ENCODE results near the gene SGO2.

Gene SGO2

GRCh38 chr2:200613692-200614091, 87.7 kb downstream of the SGO2 start:
- H3K27me3 ChIP-seq (ENCODE audit: control insufficient read depth, insufficient read depth, low read length), result no peaks in the 10 kb centered on the region
- H3K36me3 ChIP-seq (ENCODE audit: control insufficient read depth, insufficient read depth, low read length), result no peaks in the 10 kb centered on the region
- H3K9me3 ChIP-seq (ENCODE audit: control insufficient read depth, insufficient read depth, low read length), result no peaks in the 10 kb centered on the region
- H3K4me3 ChIP-seq (ENCODE audit: low read depth, low read length), result no peak overlapping the region
- H3K4me1 ChIP-seq (ENCODE audit: control insufficient read depth, insufficient read depth, low read length), result no peaks in the 10 kb centered on the region
- H3K27ac ChIP-seq (ENCODE audit: low read depth, low read length), result no peak overlapping the region
- no peak overlapping the region for H3K9ac ChIP-seq (ENCODE audit: low read depth, low read length)

DNA sequence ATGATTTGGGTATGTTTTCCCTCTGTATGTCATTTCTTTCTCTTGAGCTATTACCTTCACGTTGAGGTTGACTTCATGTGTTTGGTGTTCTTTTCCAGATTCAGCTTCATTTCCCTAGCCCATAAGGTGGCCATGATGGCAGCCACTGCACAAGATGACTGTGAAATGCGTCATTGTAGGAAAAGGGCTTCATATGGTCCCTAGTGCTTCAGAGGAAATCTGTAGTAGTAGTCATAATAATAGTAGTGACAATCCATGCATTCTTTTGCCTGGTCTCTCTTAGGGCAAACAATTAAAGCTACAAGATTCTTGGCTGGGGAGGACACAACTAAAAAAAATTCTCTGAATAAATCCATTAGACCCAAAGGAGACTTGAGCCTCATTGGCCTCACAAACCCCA, 88.2 kb downstream of the SGO2 start:
- H3K4me3 ChIP-seq (ENCODE audit: low read depth, low read length), result no peak overlapping the region
- H3K4me1 ChIP-seq (ENCODE audit: control insufficient read depth, insufficient read depth, low read length), result no peaks in the 10 kb centered on the region
- no peak overlapping the region for H3K9ac ChIP-seq (ENCODE audit: low read depth, low read length)
- H3K36me3 ChIP-seq (ENCODE audit: control insufficient read depth, insufficient read depth, low read length), result no peaks in the 10 kb centered on the region
- no peaks in the 10 kb centered on the region for H3K9me3 ChIP-seq (ENCODE audit: control insufficient read depth, insufficient read depth, low read length)
- no peak overlapping the region for H3K27ac ChIP-seq (ENCODE audit: low read depth, low read length)
- no peaks in the 10 kb centered on the region for H3K27me3 ChIP-seq (ENCODE audit: control insufficient read depth, insufficient read depth, low read length)

GRCh38 chr2:200615247-200615646, 89.2 kb downstream of the SGO2 start:
- no peak overlapping the region for H3K27ac ChIP-seq (ENCODE audit: low read depth, low read length)
- H3K4me1 ChIP-seq (ENCODE audit: control insufficient read depth, insufficient read depth, low read length), result no peaks in the 10 kb centered on the region
- no peaks in the 10 kb centered on the region for H3K9me3 ChIP-seq (ENCODE audit: control insufficient read depth, insufficient read depth, low read length)
- H3K36me3 ChIP-seq (ENCODE audit: control insufficient read depth, insufficient read depth, low read length), result no peaks in the 10 kb centered on the region
- H3K27me3 ChIP-seq (ENCODE audit: control insufficient read depth, insufficient read depth, low read length), result no peaks in the 10 kb centered on the region
- no peak overlapping the region for H3K9ac ChIP-seq (ENCODE audit: low read depth, low read length)
- H3K4me3 ChIP-seq (ENCODE audit: low read depth, low read length), result no peak overlapping the region

GRCh38 chr2:200616193-200616592, 90.2 kb downstream of the SGO2 start:
- no peak overlapping the region for H3K27ac ChIP-seq (ENCODE audit: low read depth, low read length)
- H3K9me3 ChIP-seq (ENCODE audit: control insufficient read depth, insufficient read depth, low read length), result no peaks in the 10 kb centered on the region
- H3K9ac ChIP-seq (ENCODE audit: low read depth, low read length), result no peak overlapping the region
- no peaks in the 10 kb centered on the region for H3K36me3 ChIP-seq (ENCODE audit: control insufficient read depth, insufficient read depth, low read length)
- H3K4me3 ChIP-seq (ENCODE audit: low read depth, low read length), result no peak overlapping the region
- H3K27me3 ChIP-seq (ENCODE audit: control insufficient read depth, insufficient read depth, low read length), result no peaks in the 10 kb centered on the region
- no peaks in the 10 kb centered on the region for H3K4me1 ChIP-seq (ENCODE audit: control insufficient read depth, insufficient read depth, low read length)

DNA sequence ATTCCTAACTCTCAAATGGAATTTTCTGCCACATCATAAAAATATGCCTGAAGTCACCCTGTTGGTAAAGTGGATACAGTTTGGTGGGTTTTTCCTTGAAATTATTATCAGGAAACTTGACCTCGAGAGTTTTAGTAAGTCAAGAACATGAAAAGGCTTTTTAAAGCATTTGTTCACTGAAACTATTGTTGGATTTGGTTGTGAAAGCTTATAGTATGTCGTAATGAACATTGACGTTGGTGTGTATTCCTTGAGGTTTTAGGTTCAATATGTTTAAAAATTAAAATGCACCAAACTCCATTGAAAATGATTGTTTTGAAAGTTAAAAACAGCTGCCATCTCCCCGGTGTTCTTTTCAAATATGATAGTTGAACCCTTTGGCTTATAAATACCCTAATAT, 90.6 kb downstream of the SGO2 start:
- Histone ChIP-seq H3K9ac (ENCODE audit: low read depth, low read length) (no peak overlapping the region), H3K27me3 (ENCODE audit: control insufficient read depth, insufficient read depth, low read length) (no peaks in the 10 kb centered on the region), H3K9me3 (ENCODE audit: control insufficient read depth, insufficient read depth, low read length) (no peaks in the 10 kb centered on the region), H3K4me3 (ENCODE audit: low read depth, low read length) (no peak overlapping the region), H3K36me3 (ENCODE audit: control insufficient read depth, insufficient read depth, low read length) (no peaks in the 10 kb centered on the region), H3K4me1 (ENCODE audit: control insufficient read depth, insufficient read depth, low read length) (no peaks in the 10 kb centered on the region), H3K27ac (ENCODE audit: low read depth, low read length) (no peak overlapping the region)

GRCh38 chr2:200617156-200618053, 91.4 kb downstream of the SGO2 start:
- Histone ChIP-seq H3K9me3 (ENCODE audit: control insufficient read depth, insufficient read depth, low read length) (no peaks in the 10 kb centered on the region), H3K9ac (ENCODE audit: low read depth, low read length) (no peak overlapping the region), H3K27me3 (ENCODE audit: control insufficient read depth, insufficient read depth, low read length) (no peaks in the 10 kb centered on the region), H3K27ac (ENCODE audit: low read depth, low read length) (no peak overlapping the region), H3K4me3 (ENCODE audit: low read depth, low read length) (no peak overlapping the region), H3K36me3 (ENCODE audit: control insufficient read depth, insufficient read depth, low read length) (no peaks in the 10 kb centered on the region), H3K4me1 (ENCODE audit: control insufficient read depth, insufficient read depth, low read length) (no peaks in the 10 kb centered on the region)

GRCh38 chr2:200618054-200618419, 92.0 kb downstream of the SGO2 start:
- H3K36me3 ChIP-seq (ENCODE audit: control insufficient read depth, insufficient read depth, low read length), result no peaks in the 10 kb centered on the region
- H3K4me1 ChIP-seq (ENCODE audit: control insufficient read depth, insufficient read depth, low read length), result no peaks in the 10 kb centered on the region
- H3K9me3 ChIP-seq (ENCODE audit: control insufficient read depth, insufficient read depth, low read length), result no peaks in the 10 kb centered on the region
- no peaks in the 10 kb centered on the region for H3K27me3 ChIP-seq (ENCODE audit: control insufficient read depth, insufficient read depth, low read length)
- no peak overlapping the region for H3K4me3 ChIP-seq (ENCODE audit: low read depth, low read length)
- H3K9ac ChIP-seq (ENCODE audit: low read depth, low read length), result no peak overlapping the region
- no peak overlapping the region for H3K27ac ChIP-seq (ENCODE audit: low read depth, low read length)

DNA sequence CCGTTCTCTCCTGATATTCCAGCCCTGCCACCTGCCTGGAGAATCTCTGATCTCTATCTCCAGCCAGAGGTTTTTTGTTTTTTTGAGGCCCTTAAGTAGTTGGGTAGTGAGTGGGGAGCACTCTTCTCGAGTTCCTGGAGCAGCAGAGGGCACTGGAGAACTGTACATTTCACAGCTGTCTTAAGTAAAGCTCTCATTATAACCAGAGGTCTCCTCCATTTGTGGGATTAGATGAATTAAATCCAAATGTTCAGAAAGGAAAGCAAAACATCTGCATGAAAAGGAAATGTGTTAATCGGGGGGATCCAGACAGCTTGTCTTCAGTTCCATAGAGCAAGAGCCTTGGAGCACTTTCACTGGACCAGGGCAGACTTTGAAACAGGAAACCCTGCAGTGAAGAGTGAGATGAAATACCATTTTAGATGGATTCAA, 92.6 kb downstream of the SGO2 start:
- no peaks in the 10 kb centered on the region for H3K4me1 ChIP-seq (ENCODE audit: control insufficient read depth, insufficient read depth, low read length)
- H3K9ac ChIP-seq (ENCODE audit: low read depth, low read length), result no peak overlapping the region
- no peak overlapping the region for H3K4me3 ChIP-seq (ENCODE audit: low read depth, low read length)
- no peaks in the 10 kb centered on the region for H3K36me3 ChIP-seq (ENCODE audit: control insufficient read depth, insufficient read depth, low read length)
- no peak overlapping the region for H3K27ac ChIP-seq (ENCODE audit: low read depth, low read length)
- no peaks in the 10 kb centered on the region for H3K27me3 ChIP-seq (ENCODE audit: control insufficient read depth, insufficient read depth, low read length)
- H3K9me3 ChIP-seq (ENCODE audit: control insufficient read depth, insufficient read depth, low read length), result no peaks in the 10 kb centered on the region

GRCh38 chr2:200619279-200619678, 93.3 kb downstream of the SGO2 start:
- H3K4me3 ChIP-seq (ENCODE audit: low read depth, low read length), result no peak overlapping the region
- H3K27ac ChIP-seq (ENCODE audit: low read depth, low read length), result no peak overlapping the region
- no peak overlapping the region for H3K9ac ChIP-seq (ENCODE audit: low read depth, low read length)
- no peaks in the 10 kb centered on the region for H3K27me3 ChIP-seq (ENCODE audit: control insufficient read depth, insufficient read depth, low read length)
- H3K9me3 ChIP-seq (ENCODE audit: control insufficient read depth, insufficient read depth, low read length), result no peaks in the 10 kb centered on the region
- H3K36me3 ChIP-seq (ENCODE audit: control insufficient read depth, insufficient read depth, low read length), result no peaks in the 10 kb centered on the region
- H3K4me1 ChIP-seq (ENCODE audit: control insufficient read depth, insufficient read depth, low read length), result no peaks in the 10 kb centered on the region

GRCh38 chr2:200620606-200621390, 94.8 kb downstream of the SGO2 start:
- Histone ChIP-seq H3K27ac (ENCODE audit: low read depth, low read length) (no peak overlapping the region), H3K9me3 (ENCODE audit: control insufficient read depth, insufficient read depth, low read length) (no peaks in the 10 kb centered on the region), H3K4me1 (ENCODE audit: control insufficient read depth, insufficient read depth, low read length) (no peaks in the 10 kb centered on the region), H3K9ac (ENCODE audit: low read depth, low read length) (no peak overlapping the region), H3K27me3 (ENCODE audit: control insufficient read depth, insufficient read depth, low read length) (no peaks in the 10 kb centered on the region), H3K36me3 (ENCODE audit: control insufficient read depth, insufficient read depth, low read length) (no peaks in the 10 kb centered on the region), H3K4me3 (ENCODE audit: low read depth, low read length) (no peak overlapping the region)

DNA sequence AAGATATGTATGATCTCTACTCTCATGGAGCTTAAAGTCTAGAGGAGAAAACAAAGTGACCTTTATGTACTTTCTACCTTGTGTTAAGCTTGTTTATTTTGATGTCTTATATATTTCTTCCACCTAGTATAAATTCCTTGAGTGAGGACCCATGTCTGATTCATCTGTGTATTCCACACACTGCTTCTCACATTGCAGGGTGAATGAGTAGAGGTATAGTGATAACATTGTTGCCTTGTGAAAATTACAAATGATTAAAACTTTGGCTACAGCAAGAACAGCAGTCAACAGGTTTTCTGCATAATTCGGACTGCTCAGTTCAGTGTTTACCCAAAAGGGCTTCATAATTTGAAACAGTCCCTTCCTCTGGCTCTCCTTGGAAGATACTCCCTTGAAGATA, 96.1 kb downstream of the SGO2 start:
- no peak overlapping the region for H3K9ac ChIP-seq (ENCODE audit: low read depth, low read length)
- no peak overlapping the region for H3K4me3 ChIP-seq (ENCODE audit: low read depth, low read length)
- H3K27ac ChIP-seq (ENCODE audit: low read depth, low read length), result no peak overlapping the region
- H3K36me3 ChIP-seq (ENCODE audit: control insufficient read depth, insufficient read depth, low read length), result no peaks in the 10 kb centered on the region
- H3K9me3 ChIP-seq (ENCODE audit: control insufficient read depth, insufficient read depth, low read length), result no peaks in the 10 kb centered on the region
- H3K4me1 ChIP-seq (ENCODE audit: control insufficient read depth, insufficient read depth, low read length), result peaks cover 6% of the 10 kb centered on the region
- H3K27me3 ChIP-seq (ENCODE audit: control insufficient read depth, insufficient read depth, low read length), result no peaks in the 10 kb centered on the region
